GM12874 (cell line): ENCODE measurements around the gene CCL24.

Experiments used
- CTCF ChIP-seq: IDR thresholded peaks from 2 replicates; pipeline ENCODE4 v1.5.1; 2011; ENCODE audit warnings: low read depth, mild to moderate bottlenecking, control low read depth, low read length, moderate library complexity; ENCODE audit not compliant: insufficient read depth

The CCL24 gene

DNA sequence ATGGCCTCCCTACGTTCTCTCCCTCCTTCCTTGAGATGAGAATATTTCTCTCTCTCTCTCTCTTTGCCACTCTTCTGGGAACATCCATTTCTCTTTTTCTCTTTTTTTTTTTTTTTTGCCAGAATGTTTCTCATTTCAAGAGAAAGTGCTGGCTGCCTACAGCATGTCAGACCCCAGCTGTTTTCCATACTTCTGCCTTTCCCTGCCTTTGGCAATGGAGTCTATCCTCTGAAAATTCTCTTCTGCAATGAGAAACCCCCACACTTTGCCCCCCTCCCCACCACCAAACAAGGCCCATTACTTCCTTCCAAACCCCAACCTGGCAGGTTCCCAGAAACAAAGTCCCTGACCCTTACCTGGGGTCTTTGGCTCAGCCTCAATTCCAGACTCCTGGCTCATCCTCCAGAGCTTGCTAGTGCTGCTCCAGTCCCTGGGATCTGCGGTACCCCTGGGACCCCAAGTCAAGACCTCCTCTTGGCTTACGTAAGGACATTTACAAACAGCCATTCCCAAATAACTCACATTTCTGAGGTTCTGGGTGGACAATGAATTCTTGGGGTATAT is 24.2 kb downstream of the CCL24 start:
- no peak for TF ChIP-seq CTCF

GRCh38 chr7:75776295-75776971 is 37.2 kb downstream of the CCL24 start:
- no peak for TF ChIP-seq CTCF

- TF ChIP-seq CTCF: no peak
Observed at GRCh38 chr7:75772081-75773077, 41.2 kb downstream of the CCL24 start, which contains the start of gene CCL26. Gene CCL26, minus strand, starts transcription at chr7:75772211. Its CDS starts 35 bp downstream, at chr7:75772176.

DNA sequence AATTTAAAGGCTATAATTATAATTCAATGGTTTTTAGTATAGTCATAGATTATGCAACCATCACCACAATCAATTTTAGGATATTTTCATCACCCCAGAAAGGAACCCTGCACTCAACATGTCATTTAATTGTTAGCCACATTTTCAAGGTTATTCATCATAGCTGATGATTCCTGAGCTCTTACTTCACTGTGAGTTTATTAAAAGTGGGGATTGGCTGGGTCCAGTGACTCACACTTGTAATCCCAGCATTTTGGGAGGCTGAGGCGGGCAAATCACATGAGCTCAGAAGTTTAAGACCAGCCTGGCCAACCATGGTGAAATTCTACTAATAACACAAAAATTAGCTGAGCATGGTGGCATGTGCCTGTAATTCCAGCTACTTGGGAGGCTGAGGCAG is 42.4 kb downstream of the CCL24 start:
- no peak for TF ChIP-seq CTCF

- TF ChIP-seq CTCF: peak; percentile 71
Observed at GRCh38 chr7:75762350-75762917, 51.2 kb downstream of the CCL24 start.
